Muscle of leg (tissue), 11 donors: ENCODE results near the gene JAKMIP1. TPM values are rescaled to one million over a fixed set of nuclear protein-coding genes. Genes with fewer than 3 reads are reported as not detected.

ENCODE experiments used
- DNase-seq: peaks from one replicate; pipeline ENCODE4 v3.0.0; 2013
- H3K27ac ChIP-seq: one replicate; pipeline ENCODE4 v1.5.1; 2013; ENCODE audit warnings: mild to moderate bottlenecking, low read length, control low read depth
- H3K27me3 ChIP-seq: one replicate; pipeline ENCODE4 v1.6.1; 2013; ENCODE audit warnings: low read length; ENCODE audit not compliant: control insufficient read depth, insufficient read depth
- H3K36me3 ChIP-seq: one replicate; pipeline ENCODE4 v1.6.1; 2013; ENCODE audit warnings: low read length; ENCODE audit not compliant: control insufficient read depth, insufficient read depth
- H3K4me1 ChIP-seq: one replicate; pipeline ENCODE4 v1.6.1; 2013; ENCODE audit warnings: low read length; ENCODE audit not compliant: control insufficient read depth, insufficient read depth
- H3K4me3 ChIP-seq: one replicate; pipeline ENCODE4 v1.5.1; 2013; ENCODE audit warnings: low read length, control low read depth
- H3K9me3 ChIP-seq: replicated peaks from 2 replicates; pipeline ENCODE4 v1.6.1; 2013; ENCODE audit warnings: low read depth, low read length; ENCODE audit not compliant: control insufficient read depth
- whole genome bisulfite sequencing: methylation state at CpG from one replicate; pipeline ENCODE4 v1.1.5; 2013; ENCODE audit warnings: missing lambda C conversion rate; ENCODE audit not compliant: insufficient coverage; 5-methylcytosine and 5-hydroxymethylcytosine counted together
- polyA plus RNA-seq, 8 donors: library from polyadenylated mRNA; unstranded; fragments of 120-200 nt; gene quantifications; one replicate each; pipeline versions ENCODE4 v1.2.1 to v1.2.3, GENCODE V29; 2013; ENCODE audit warnings: inconsistent platforms in 1 of 8, low replicate concordance in 1 of 8; ENCODE audit not compliant: insufficient read length in 8 of 8, insufficient read depth in 1 of 8
- total RNA-seq: library from RNA; stranded (reverse); fragments of 120-200 nt; gene quantifications from one replicate; pipeline ENCODE4 v1.2.4, GENCODE V29; 2013

JAKMIP1 gene
- total and polyA plus RNA-seq, 9 donors: 0.04 to 0.39 TPM; not detected in 7

DNA sequence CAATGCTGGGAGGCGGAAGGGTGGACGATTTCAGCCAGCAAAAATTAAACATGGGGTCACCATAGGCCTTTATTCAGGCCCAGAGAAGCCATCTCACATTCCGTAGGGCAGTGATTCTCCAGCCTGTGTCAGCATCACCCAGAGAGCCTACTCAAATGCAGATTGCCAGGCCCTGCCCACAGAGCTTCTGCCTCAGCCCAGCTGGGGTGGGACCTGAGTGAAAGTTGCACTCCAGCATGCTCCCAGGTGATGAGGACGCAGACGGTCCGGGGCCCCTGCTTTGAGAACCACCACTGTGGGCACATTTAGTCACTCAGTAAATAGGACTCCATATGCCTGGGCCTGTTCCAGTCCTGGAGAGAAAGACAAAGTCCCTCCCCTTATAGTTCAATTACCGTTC lies 169.7 kb downstream of the JAKMIP1 start:
- Histone ChIP-seq H3K4me3 (no peak overlapping the region), H3K36me3 (no peaks in the 10 kb centered on the region), H3K9me3 (no peaks in the 10 kb centered on the region), H3K27ac (no peak overlapping the region), H3K4me1 (peaks cover 5% of the 10 kb centered on the region), H3K27me3 (peaks cover 2% of the 10 kb centered on the region)
- DNase-seq: no peak
- 75% methylated on average over 6 of the region's 7 CpGs for WGBS

DNA sequence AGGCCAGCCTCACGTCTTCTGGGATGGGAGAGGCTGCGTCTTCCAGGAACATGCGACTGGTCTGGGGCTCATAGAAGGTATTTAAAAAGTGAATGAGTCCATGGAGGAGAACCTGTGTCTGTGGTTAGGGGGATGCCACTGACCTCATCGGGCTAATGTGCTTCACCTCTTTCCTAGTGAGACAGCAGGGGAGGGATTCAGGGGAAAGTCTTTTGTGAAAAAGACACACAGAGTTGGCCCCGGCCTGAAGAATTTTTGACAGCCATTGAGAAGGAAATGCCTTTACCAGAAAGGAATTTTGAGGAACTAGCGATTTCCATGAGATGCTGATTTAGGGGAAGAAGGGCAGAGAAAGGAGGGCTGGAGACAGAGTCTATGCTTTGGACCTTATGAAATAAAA lies 171.1 kb downstream of the JAKMIP1 start:
- Histone ChIP-seq H3K4me3 (no peak overlapping the region), H3K4me1 (peaks cover 5% of the 10 kb centered on the region), H3K27me3 (peaks cover 2% of the 10 kb centered on the region), H3K36me3 (no peaks in the 10 kb centered on the region), H3K9me3 (no peaks in the 10 kb centered on the region), H3K27ac (no peak overlapping the region)
- WGBS: 57% methylated on average over 4 of the region's 6 CpGs
- no peak for DNase-seq

DNA sequence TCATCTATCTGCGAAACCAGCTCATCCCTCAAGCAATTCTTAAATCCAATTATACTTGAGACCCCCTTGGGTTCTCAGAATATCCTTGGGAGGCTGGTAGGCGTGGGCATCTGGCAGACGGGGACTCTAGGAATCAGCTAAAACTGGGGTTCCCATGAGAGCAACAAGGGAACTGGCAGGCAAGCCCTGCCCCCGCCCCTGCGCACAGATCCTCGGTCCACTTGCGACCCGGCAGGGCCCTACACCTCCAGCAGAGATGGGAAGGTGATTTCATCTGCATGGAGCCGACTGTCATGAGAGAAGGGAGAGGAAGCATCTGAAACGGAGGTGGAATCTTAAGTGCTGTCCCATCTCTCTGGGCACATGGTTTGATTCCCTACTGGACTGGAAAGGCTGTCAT lies 172.2 kb downstream of the JAKMIP1 start:
- Histone ChIP-seq H3K4me3 (no peak overlapping the region), H3K27me3 (peaks cover 2% of the 10 kb centered on the region), H3K9me3 (no peaks in the 10 kb centered on the region), H3K4me1 (peaks cover 8% of the 10 kb centered on the region), H3K36me3 (no peaks in the 10 kb centered on the region), H3K27ac (no peak overlapping the region)
- 63% methylated on average over 9 of the region's 10 CpGs for WGBS
- DNase-seq: no peak

DNA sequence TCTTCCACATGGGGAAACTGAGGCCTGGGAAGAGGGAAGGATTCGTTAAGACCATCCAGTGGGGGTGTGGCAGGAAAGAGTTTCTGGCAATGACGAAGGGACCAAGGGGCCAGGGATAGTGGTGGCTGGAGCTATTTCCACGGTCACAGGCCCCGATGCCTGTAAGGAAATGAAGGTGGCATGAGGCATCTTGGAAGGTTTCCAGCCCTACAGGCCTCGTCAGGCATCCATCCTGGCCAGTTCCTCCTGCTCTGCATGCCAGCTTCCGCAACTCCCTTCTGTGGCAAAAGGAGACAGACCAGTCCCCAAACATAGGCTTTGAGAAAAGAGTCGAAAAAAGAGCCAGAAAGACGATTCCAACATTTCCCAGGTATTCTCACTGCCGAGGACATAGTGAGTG lies 173.0 kb downstream of the JAKMIP1 start:
- Histone ChIP-seq H3K27ac (no peak overlapping the region), H3K27me3 (peaks cover 2% of the 10 kb centered on the region), H3K4me1 (peaks cover 8% of the 10 kb centered on the region), H3K4me3 (no peak overlapping the region), H3K36me3 (no peaks in the 10 kb centered on the region), H3K9me3 (no peaks in the 10 kb centered on the region)
- 87% methylated on average over 4 of the region's 9 CpGs for WGBS
- DNase-seq: no peak

DNA sequence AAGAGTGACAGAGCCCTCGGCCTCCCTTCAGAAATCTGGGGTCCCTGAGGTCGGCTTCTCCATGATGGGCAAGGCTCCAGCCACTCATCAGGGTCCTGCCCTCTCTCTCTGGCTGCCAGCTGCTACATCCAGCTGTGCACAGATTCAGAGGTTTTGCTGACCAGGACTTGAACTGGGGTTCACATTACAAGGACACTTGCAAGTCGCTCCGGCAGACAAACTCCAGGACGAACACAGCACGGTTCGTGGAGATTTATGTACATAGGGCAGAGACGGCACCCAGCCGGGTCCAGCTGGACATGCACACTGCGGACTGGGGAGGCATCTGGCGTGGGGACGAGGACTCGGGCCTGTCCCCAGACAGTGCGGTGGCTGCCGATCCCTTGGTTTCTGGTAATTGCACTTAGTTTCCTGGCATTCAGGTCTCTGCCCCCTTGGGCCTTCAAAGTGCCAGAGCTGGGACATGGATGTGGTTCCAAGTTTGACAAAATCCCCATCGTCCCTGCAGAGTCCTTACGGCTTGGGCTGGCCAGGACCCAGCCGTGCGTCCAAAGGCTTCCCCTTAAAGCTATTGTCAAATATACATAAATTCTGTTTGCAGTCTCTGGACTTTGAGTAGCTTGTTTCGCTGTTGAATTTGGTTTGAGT lies 175.9 kb downstream of the JAKMIP1 start:
- Histone ChIP-seq H3K4me3 (no peak overlapping the region), H3K4me1 (peaks cover 3% of the 10 kb centered on the region), H3K27ac (no peak overlapping the region), H3K9me3 (no peaks in the 10 kb centered on the region), H3K36me3 (no peaks in the 10 kb centered on the region), H3K27me3 (peaks cover 4% of the 10 kb centered on the region)
- DNase-seq: peak; percentile 2
- WGBS: 43% methylated on average over 15 of the region's 20 CpGs

DNA sequence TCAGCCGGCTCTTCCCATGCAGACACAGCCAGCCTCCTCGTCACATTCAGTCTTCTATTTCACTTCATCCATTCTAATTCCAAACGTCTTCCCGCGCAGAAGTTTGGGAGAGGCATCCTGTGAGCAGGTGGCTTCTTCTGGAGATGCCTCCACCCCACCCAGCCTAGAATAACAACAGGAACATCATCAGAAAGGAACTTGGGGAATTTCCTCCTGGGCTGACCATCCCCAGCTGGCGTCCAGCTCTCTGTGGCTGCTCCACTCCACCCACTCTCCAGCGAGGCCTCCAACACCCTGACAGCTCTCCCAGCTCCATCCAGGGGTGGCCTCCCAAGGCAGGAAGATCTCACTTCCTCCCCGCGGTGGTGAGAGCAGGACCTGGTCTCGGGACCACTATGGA lies 176.6 kb downstream of the JAKMIP1 start:
- no peak overlapping the region for H3K27ac ChIP-seq
- no peaks in the 10 kb centered on the region for H3K9me3 ChIP-seq
- peaks cover 9% of the 10 kb centered on the region for H3K27me3 ChIP-seq
- DNase-seq: no peak
- H3K4me1 ChIP-seq: peaks cover 3% of the 10 kb centered on the region
- H3K36me3 ChIP-seq: no peaks in the 10 kb centered on the region
- H3K4me3 ChIP-seq: no peak overlapping the region
- 49% methylated on average over 10 of the region's 10 CpGs for WGBS

DNA sequence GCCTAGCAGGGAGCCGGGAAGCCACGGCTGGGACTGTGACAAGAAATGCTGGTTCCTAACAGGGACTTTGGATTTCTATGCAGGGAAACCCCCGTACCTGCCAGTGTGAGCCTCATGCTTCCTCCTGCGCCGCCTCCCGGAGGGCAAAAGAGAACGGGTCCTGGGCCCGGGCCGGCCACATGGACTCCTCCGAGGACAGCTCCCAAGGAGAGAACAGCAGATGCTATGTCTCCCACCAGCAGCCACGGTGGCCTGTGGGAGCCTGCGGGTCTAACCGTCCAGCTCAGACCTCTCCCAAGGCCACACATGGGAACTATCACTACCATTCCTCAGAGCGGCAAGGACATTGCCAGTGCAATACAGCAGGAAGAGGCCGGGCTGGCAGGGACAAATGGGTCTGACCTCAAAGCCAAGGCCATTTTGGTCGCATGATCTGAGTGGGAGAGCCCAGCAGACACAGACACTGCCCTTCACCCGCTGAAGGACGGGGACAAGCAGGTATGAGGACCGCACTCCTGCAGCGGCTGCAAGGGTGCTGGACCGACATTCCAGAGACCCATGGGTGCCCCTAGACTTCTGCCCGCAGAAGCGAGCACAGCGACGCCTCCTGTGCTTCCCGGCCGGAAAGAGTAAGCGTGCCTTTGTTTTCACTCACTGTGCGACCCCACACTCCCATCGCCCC lies 177.6 kb downstream of the JAKMIP1 start:
- Histone ChIP-seq H3K9me3 (no peaks in the 10 kb centered on the region), H3K36me3 (no peaks in the 10 kb centered on the region), H3K27me3 (peaks cover 9% of the 10 kb centered on the region), H3K27ac (no peak overlapping the region), H3K4me1 (peaks cover 3% of the 10 kb centered on the region), H3K4me3 (no peak overlapping the region)
- 85% methylated on average over 30 of the region's 30 CpGs for WGBS
- DNase-seq: no peak

DNA sequence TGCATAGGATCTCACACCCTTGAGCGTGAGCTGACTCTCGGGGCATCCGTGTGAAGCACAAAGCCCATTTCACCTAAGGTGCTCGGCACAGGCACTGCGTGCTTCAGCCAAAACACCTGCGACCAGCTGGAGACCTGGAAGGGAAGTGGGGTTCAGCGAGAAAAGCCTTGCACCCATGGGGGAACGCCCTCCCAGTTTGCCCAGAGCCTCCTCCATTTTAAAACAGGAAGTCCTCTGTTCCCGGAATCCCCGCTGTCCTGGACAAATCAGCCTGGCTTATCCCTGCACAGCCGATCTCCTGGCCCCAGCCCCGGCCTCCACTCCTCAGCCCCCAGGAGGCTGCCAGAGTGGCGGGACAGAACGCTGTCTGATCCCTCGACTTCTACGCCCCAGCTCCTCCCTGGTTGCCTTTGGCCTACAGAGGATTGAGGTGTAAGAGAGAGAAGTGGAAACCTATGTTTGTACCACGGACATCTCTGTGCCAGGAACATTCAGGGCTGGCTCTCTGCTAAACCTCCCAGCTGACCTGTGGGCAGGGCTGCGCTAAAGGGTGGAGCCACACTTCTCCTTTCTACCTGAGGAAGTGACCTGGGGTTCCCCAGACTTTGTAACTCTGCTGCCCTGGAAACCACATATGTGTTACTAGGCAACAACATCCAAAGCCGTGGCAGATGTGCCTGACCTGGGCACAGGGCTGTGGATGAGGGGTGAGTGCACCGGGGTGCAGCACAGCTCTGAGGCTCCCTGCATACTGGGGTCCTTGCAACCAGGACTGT lies 178.3 kb downstream of the JAKMIP1 start:
- Histone ChIP-seq H3K27ac (no peak overlapping the region), H3K4me1 (peaks cover 3% of the 10 kb centered on the region), H3K27me3 (peaks cover 9% of the 10 kb centered on the region), H3K9me3 (no peaks in the 10 kb centered on the region), H3K4me3 (no peak overlapping the region), H3K36me3 (no peaks in the 10 kb centered on the region)
- DNase-seq: no peak
- 73% methylated on average over 11 of the region's 20 CpGs for WGBS

DNA sequence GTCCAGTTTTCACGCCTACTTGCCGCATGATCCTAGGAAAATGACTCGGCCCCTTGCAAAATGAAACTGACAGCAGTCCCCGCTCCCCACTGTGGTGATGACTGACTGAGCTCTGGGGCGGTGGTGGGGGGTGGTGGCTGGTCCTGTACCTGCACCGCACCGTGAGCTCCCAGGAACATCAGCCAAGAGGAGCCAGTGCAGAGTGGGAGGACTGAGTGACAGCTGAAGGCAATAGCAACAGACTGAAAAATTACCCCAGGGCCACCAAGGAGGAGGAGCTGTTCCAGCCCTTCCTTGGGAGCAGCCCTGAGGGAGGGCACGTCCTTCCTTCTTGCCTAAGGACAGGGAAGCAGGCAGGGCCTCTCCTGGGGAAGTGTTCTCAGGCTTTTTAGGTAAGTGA lies 179.7 kb downstream of the JAKMIP1 start:
- no peaks in the 10 kb centered on the region for H3K9me3 ChIP-seq
- H3K27me3 ChIP-seq: peaks cover 9% of the 10 kb centered on the region
- no peak overlapping the region for H3K4me3 ChIP-seq
- no peaks in the 10 kb centered on the region for H3K36me3 ChIP-seq
- no peak overlapping the region for H3K27ac ChIP-seq
- peaks cover 3% of the 10 kb centered on the region for H3K4me1 ChIP-seq
- DNase-seq: no peak
- 66% methylated on average over 8 of the region's 8 CpGs for WGBS
